GM12873 (cell line): ENCODE data around the gene SNCA.

Experiments used
- CTCF ChIP-seq: IDR thresholded peaks from 2 replicates; pipeline ENCODE4 v1.5.1; 2012; ENCODE audit warnings: low read depth, mild to moderate bottlenecking, moderate library complexity, low read length, control low read depth; ENCODE audit not compliant: insufficient read depth; ENCODE audit errors: missing control alignments

The SNCA gene

DNA sequence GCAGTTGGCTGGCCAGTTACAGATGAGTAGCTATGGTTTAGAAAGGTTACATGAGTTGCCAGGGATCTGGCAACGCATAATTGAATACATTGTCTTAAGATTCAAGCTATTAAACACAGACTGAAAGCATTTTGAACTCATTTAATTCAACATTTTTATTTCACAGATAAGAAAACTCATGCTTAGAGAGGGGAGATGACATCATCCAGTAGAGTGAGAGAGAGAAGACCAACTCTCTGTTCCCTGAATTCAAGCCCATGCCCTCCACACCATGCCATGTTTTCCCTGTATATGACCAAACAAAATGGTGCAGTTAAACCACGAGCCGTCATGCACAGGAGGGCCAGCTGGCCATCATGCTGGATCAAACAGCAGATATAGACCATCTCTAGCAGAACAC is 22.6 kb downstream of the SNCA start:
- no peak for TF ChIP-seq CTCF

GRCh38 chr4:89813197-89813596 is 23.8 kb downstream of the SNCA start:
- no peak for TF ChIP-seq CTCF

DNA sequence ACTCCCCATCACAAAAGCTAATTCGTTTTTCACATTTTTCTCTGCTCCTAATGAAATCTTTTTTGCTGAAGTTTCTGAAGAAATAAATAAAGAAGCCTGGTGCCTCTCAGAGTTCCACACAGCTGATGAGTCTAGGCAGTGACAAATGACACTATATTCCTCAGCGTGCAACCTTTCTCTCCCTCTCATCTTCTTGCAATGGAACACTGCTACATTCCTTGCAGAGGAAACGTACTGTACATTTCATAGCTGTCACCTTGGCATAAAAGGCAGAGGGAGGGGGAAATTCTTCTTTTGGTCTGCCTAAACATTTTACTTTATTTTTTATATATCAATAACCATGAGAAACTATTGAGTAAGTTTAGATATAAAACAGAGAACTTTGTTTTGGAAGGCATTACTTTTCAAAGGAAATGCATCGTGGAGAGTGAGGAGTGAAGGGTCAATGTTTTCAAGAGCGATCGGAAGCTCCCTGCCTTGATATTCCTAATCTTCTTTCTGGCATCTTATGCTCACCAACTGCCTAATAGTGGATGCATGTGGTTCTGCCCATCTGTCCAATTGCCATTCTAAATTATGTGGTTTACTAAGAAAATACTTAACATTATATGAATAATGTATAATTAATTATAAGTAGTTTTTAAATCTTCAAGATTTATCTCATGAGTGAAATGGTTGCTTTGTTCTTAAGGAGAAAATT is 29.4 kb downstream of the SNCA start:
- no peak for TF ChIP-seq CTCF

GRCh38 chr4:89805297-89805696 is 31.7 kb downstream of the SNCA start:
- no peak for TF ChIP-seq CTCF

DNA sequence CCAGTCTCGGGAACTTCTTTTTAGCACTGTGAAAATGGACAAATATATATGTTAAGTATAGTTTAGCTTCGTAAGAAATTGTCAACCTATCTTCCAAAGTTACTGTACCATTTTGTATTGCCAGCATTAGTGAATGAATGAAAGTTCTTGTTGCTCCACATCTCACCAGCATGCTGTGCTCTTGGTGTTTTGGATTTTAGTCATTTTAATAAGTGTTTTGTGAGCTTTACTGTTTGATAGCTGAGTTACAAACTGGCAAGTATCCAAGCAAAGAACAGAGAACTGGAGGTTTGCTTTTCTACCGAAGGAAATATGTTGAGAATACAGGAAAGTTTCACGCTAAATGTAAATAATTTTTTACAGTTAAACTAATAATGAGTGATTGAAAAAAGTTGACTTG is 33.0 kb downstream of the SNCA start:
- TF ChIP-seq CTCF, result no peak

DNA sequence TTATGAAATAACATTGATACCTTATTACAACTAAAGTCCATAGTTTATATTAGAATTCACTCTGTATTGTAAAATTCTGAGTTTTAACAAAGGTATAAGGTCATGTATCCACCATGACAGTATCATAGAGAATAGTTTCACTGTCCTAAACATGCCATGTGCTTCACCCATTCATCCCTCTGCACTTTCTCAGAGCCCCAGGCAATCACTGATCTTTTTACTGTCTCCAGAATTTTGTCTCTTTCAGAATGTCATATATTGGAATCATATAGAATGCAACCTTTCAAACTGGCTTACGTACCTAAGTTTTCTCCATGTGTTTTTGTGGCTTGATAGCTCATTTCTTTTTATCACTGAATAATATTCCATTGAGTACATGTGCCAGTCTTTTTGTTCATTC is 33.9 kb downstream of the SNCA start:
- no peak for TF ChIP-seq CTCF

- TF ChIP-seq CTCF, result no peak
Observed at GRCh38 chr4:89800527-89801103, 36.3 kb downstream of the SNCA start.
